Rectal smooth muscle tissue (tissue), 1 donor: ENCODE measurements around the gene SDK1.
A peak's percentile ranks its signal among the peaks of the same experiment; 100 is the strongest.

ENCODE experiments used
- H3K27ac ChIP-seq: one replicate; pipeline ENCODE4 v1.7.0; 2013; ENCODE audit warnings: low read depth, low read length, inconsistent platforms
- H3K27me3 ChIP-seq: one replicate; pipeline ENCODE4 v1.7.0; 2013; ENCODE audit warnings: low read length; ENCODE audit not compliant: control insufficient read depth, insufficient read depth
- H3K36me3 ChIP-seq: one replicate; pipeline ENCODE4 v1.7.0; 2013; ENCODE audit warnings: low read length; ENCODE audit not compliant: control insufficient read depth, insufficient read depth
- H3K4me1 ChIP-seq: one replicate; pipeline ENCODE4 v1.7.0; 2013; ENCODE audit warnings: low read length; ENCODE audit not compliant: control insufficient read depth, insufficient read depth
- H3K4me3 ChIP-seq: one replicate; pipeline ENCODE4 v1.7.0; 2013; ENCODE audit warnings: low read length
- H3K9ac ChIP-seq: one replicate; pipeline ENCODE4 v1.7.0; 2013; ENCODE audit warnings: low read length

Gene SDK1

GRCh38 chr7:3973264-3973663, 672.2 kb downstream of the SDK1 start:
- H3K4me3 ChIP-seq: no peak overlapping the region
- H3K27ac ChIP-seq: no peak overlapping the region
- no peaks in the 10 kb centered on the region for H3K27me3 ChIP-seq
- H3K36me3 ChIP-seq: no peaks in the 10 kb centered on the region
- H3K4me1 ChIP-seq: no peaks in the 10 kb centered on the region
- H3K9ac ChIP-seq: no peak overlapping the region

- no peaks in the 10 kb centered on the region for H3K4me1 ChIP-seq
- no peaks in the 10 kb centered on the region for H3K27me3 ChIP-seq
- no peak overlapping the region for H3K9ac ChIP-seq
- H3K27ac ChIP-seq: no peak overlapping the region
- no peaks in the 10 kb centered on the region for H3K36me3 ChIP-seq
- H3K4me3 ChIP-seq: no peak overlapping the region
Observed at GRCh38 chr7:3974329-3974728, 673.3 kb downstream of the SDK1 start.

GRCh38 chr7:3975371-3975770, 674.3 kb downstream of the SDK1 start:
- no peaks in the 10 kb centered on the region for H3K27me3 ChIP-seq
- no peaks in the 10 kb centered on the region for H3K36me3 ChIP-seq
- H3K27ac ChIP-seq: no peak overlapping the region
- H3K4me1 ChIP-seq: no peaks in the 10 kb centered on the region
- no peak overlapping the region for H3K4me3 ChIP-seq
- no peak overlapping the region for H3K9ac ChIP-seq

GRCh38 chr7:3977391-3977790, 676.3 kb downstream of the SDK1 start:
- no peak overlapping the region for H3K27ac ChIP-seq
- H3K4me3 ChIP-seq: no peak overlapping the region
- no peaks in the 10 kb centered on the region for H3K36me3 ChIP-seq
- peaks cover 2% of the 10 kb centered on the region for H3K4me1 ChIP-seq
- no peaks in the 10 kb centered on the region for H3K27me3 ChIP-seq
- no peak overlapping the region for H3K9ac ChIP-seq

- Histone ChIP-seq H3K9ac (no peak overlapping the region), H3K36me3 (no peaks in the 10 kb centered on the region), H3K4me1 (peaks cover 2% of the 10 kb centered on the region), H3K27ac (no peak overlapping the region), H3K27me3 (no peaks in the 10 kb centered on the region), H3K4me3 (no peak overlapping the region)
Observed at GRCh38 chr7:3978839-3979238, 677.8 kb downstream of the SDK1 start.

- Histone ChIP-seq H3K4me3 (no peak overlapping the region), H3K27ac (no peak overlapping the region), H3K36me3 (no peaks in the 10 kb centered on the region), H3K4me1 (peaks cover 2% of the 10 kb centered on the region), H3K27me3 (no peaks in the 10 kb centered on the region), H3K9ac (no peak overlapping the region)
Observed at GRCh38 chr7:3979611-3980299, 678.7 kb downstream of the SDK1 start.

GRCh38 chr7:3980300-3980643, 679.2 kb downstream of the SDK1 start:
- Histone ChIP-seq H3K4me3 (no peak overlapping the region), H3K36me3 (no peaks in the 10 kb centered on the region), H3K27me3 (no peaks in the 10 kb centered on the region), H3K9ac (no peak overlapping the region), H3K27ac (no peak overlapping the region), H3K4me1 (peaks cover 2% of the 10 kb centered on the region)

- H3K9ac ChIP-seq: no peak overlapping the region
- no peaks in the 10 kb centered on the region for H3K27me3 ChIP-seq
- no peaks in the 10 kb centered on the region for H3K36me3 ChIP-seq
- no peak overlapping the region for H3K4me3 ChIP-seq
- peaks cover 2% of the 10 kb centered on the region for H3K4me1 ChIP-seq
- H3K27ac ChIP-seq: peak overlapping the region; percentile 0
Observed at GRCh38 chr7:3981281-3981680, 680.2 kb downstream of the SDK1 start.

- H3K27me3 ChIP-seq: no peaks in the 10 kb centered on the region
- H3K4me3 ChIP-seq: no peak overlapping the region
- H3K36me3 ChIP-seq: no peaks in the 10 kb centered on the region
- H3K27ac ChIP-seq: no peak overlapping the region
- H3K9ac ChIP-seq: no peak overlapping the region
- H3K4me1 ChIP-seq: peaks cover 2% of the 10 kb centered on the region
Observed at GRCh38 chr7:3984456-3984855, 683.4 kb downstream of the SDK1 start.

GRCh38 chr7:3986927-3987326, 685.9 kb downstream of the SDK1 start:
- Histone ChIP-seq H3K4me3 (no peak overlapping the region), H3K36me3 (no peaks in the 10 kb centered on the region), H3K9ac (no peak overlapping the region), H3K27ac (no peak overlapping the region), H3K27me3 (no peaks in the 10 kb centered on the region), H3K4me1 (no peaks in the 10 kb centered on the region)

- Histone ChIP-seq H3K9ac (no peak overlapping the region), H3K36me3 (no peaks in the 10 kb centered on the region), H3K4me1 (no peaks in the 10 kb centered on the region), H3K27me3 (no peaks in the 10 kb centered on the region), H3K27ac (no peak overlapping the region), H3K4me3 (no peak overlapping the region)
Observed at GRCh38 chr7:3987426-3987927, 686.4 kb downstream of the SDK1 start.

GRCh38 chr7:3989723-3990122, 688.7 kb downstream of the SDK1 start:
- H3K9ac ChIP-seq: no peak overlapping the region

GRCh38 chr7:3991731-3992231, 690.7 kb downstream of the SDK1 start:
- Histone ChIP-seq H3K36me3 (no peaks in the 10 kb centered on the region), H3K27me3 (no peaks in the 10 kb centered on the region), H3K27ac (no peak overlapping the region), H3K4me1 (no peaks in the 10 kb centered on the region), H3K9ac (no peak overlapping the region), H3K4me3 (no peak overlapping the region)

More at GRCh38 chr7:3989723-3990122, 688.7 kb downstream of the SDK1 start:
- Histone ChIP-seq H3K27ac (no peak overlapping the region), H3K4me1 (no peaks in the 10 kb centered on the region), H3K36me3 (no peaks in the 10 kb centered on the region), H3K27me3 (no peaks in the 10 kb centered on the region), H3K4me3 (no peak overlapping the region)
